Stimulated activated CD8-positive, alpha-beta memory T cell treated with anti-CD3 and anti-CD28 coated beads, Interleukin-7, amount 100 ng/mL, for 1 hour (primary cell): ENCODE measurements around the gene TNRC18.
A peak's percentile ranks its signal among the peaks of the same experiment; 100 is the strongest.

Experiments
- DNase-seq, 2 donors: peaks; one replicate each; pipeline ENCODE4 v3.0.0-alpha.2; 2020; ENCODE audit warnings: low read depth in 2 of 2

Gene TNRC18

DNA sequence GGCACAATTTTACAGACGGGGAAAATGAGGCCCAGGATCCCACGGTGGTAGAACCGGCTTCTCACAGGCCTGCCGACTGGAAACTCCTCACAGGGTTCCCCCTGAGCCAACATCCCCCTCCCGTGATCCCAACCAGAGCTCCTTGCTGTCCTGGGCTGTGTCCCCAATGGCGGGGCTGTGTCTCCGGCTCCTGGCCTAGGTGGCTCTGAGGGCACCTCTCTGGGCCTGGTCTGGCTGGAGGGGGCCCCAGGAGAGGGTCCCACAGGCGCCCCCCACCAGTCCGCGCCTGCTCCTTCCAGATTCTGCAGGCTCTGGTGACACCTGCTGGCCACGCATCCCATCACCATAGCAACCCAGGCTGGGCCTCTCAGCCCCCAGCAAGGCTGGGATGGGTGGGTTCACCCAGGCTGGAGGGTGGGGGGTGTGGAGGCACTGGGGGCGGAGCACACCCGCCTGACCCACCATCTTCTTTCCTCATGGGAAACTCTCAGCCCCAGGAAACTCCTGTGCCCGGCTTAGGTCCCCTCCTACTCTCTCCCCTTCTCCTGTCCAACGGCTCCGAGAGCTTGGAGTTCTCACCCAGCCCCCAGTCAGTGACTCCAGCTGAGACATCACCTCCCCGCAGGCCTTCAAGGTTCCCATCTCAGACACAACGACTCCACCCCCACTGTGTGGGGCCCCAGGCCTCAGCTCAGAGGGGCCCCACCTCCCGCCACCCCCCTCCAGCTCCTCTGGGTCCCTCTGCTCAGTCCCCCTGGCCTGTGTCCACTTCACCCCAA lies 27.1 kb upstream of the TNRC18 start:
- peak in 1 of 2 donors; percentile 18 for DNase-seq

DNA sequence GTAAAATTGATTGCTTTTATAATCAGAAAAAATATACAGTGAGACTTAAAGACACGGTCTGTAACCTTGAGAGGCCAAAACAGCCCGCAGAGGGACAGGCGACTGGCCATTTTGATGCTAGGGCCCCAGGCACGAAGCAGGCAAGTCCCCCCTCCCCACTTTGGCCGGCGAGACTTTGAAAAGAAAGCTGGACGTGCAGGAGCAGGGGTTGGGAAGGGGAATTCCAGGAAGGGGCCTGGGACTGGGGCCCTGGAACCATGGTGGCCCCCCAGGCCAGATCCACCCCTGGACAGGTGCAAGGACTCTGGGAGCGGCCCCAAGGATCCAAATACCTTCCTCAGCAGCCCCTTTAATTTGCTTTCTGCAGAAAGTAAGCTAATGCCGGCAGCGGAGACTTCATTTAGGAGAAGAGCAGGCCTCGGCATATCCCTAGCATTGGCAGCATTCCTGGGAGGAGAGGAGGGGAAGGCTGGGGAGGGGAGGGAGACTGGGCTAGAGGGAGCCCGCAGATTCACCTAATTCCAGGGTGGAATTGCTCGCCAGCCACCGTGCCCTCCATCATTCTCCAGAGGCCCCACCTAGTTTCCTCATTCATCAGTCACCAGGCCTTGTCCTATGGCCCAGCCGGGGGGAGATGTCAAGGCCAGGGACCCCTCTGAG lies 24.9 kb upstream of the TNRC18 start:
- no peak for DNase-seq

DNA sequence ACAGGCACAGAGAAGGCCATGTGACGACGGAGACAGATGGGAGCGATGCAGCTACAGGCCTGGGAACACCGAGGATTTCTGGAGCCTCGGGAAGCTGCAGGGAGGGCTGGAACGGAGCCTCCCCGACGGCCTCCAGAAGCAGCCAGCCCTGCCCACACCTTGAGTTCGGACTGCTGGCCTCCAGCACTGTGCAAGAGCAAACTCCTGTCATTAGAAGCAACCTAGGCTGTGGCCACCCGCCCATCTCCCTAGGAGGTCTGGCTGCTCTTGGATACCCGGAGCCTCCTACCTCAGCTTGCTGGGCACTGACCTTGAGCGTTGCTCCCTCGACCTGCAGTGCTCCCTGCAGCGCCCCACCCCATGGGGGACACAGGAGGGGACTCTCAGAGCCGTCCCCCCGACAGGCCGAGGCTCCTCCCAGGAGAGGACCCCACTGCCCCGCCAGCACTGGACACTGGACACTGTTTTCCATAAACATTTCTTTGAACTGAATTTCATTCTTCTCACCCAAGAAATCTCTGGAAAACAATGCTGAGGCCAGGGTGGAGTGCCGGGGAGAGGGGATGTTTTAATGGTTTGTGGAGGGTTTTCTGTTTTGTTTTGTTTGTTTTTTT lies 22.5 kb upstream of the TNRC18 start:
- no peak for DNase-seq

DNA sequence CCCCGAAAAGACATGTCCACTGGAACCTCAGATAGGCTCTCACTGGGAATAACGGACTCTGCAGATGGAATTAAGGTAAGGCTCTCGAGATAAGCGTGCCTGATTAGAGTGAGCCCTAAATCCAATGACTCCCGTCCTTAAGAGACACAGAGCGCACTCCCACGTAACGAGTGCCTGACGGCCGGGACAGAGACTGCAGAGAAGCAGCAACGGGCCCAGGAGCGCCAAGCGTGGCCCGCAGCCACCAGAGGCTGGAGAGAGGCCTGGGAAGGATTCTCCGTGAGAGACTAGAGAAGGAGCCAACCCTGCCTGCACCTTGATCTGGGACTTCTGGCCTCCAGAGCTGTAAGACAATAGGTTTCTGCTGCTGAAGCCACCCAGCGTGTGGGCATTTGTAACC lies 20.0 kb upstream of the TNRC18 start:
- no peak for DNase-seq

DNA sequence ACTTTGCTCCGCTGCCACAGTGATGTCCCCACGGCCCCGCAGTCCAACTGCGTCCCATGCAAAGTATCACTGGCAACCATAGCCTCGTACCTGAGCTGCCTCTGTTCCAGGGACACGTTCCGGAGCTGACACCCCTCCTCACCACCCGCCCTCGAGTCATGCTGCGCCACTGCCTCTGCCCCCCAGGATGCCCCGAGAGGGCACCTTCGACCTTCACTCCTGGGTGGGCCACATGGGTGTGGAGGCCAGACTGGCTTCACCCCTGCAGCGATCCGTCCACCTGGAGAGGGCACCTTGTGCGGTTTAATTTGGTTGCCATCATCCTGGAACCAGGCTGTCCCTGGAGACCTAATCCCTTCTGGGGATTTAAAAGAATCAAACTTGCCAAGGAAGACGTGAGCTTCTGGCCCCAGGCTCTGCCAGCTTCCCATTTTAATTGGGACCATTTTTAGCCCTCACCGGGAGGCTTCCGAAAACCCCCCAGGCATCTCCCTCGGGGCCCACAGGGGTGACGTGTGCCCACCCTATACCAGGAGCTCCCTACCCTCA lies 19.2 kb upstream of the TNRC18 start:
- no peak for DNase-seq

DNA sequence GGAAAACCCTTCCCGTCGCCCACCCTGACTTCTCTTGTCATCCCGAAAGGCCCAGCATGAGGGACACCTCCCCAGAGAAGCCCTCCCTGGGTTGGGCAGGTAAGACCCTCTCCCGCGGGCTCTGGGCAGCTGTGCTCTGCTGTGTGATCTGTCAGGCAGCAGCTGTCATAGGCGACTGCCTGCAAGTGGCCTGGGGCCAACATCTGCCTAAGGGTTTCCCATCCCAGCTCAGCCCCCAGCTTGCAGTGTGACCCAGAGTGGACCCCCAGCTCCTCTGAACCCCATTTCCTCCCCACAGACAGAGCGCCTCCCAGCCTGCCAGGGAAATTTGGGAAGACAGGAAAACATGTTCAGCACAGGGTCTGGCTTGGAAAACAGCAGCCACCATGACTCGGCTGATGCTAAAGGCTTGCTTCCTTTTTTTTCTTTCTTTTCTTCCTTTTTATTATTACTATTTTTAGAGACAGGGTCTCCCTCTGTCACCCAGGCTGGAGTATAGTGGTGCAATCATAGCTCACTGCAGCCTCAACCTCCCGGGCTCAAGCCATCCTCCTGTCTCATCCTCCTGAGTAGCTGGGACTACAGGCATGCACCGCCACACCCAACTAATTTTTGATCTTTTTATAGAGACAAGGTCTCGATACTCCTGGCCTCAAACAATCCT lies 18.3 kb upstream of the TNRC18 start:
- DNase-seq = no peak

DNA sequence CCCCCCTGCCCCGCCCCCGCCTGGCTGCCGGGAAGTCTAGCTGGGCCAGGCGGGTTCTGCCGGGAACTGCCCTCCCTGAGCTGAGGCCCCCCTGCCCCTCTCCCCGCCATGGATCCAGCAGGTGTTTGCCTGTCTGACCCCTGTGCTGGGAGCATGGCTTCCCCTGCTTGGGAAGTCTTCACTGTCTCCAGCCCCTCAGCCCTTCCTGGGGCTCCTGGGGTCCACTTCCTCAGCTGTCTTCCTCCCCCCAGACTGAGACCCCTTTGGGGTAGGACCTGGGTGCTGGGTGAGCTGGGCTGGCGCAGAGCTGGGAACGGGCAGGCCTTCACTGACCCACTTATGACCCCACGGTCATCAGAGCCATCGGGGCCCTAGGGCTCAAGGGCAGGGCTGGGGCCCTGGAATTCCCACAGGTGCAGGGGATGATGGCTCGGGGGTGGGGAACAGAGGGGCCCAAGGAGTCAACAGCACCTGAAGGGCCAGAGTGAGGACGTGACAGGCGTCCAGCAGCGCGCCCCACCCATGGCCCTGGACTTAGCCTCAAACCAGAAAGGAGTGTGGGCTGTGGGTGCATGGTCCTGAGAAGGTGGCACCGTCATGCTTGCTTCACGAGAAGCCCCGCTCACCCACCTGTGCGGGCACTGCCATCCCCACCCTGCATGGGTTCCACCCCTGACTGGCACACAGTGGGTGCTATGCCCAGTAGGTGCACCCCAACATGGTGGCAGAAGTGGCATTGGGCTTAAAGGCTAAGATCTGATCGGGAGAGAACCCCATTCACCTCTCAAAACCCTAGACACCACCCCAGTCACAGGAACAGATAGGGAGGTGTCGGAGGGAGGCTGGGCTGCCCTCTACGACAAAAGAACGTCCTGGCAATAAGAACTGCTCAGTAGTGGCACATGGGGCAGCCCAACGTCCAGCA lies 16.2 kb upstream of the TNRC18 start:
- DNase-seq = no peak

DNA sequence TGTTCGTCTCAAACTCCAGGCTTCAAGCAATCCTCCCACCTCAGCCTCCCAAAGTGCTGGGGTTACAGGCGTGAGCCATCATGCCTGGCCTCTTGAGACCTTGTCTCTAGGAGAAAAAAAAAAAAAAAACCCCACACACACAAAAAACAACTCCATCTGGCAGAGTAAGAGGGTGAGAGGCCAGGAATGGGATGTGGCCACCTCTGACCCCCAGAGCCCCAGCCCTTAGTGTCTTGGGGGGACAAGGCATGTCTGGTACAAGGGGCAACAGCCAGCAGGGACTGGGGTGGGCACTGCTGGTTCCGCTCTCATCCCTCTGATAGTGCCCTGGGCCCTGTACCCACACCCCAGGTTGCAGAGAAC lies 15.6 kb upstream of the TNRC18 start:
- no peak for DNase-seq

DNA sequence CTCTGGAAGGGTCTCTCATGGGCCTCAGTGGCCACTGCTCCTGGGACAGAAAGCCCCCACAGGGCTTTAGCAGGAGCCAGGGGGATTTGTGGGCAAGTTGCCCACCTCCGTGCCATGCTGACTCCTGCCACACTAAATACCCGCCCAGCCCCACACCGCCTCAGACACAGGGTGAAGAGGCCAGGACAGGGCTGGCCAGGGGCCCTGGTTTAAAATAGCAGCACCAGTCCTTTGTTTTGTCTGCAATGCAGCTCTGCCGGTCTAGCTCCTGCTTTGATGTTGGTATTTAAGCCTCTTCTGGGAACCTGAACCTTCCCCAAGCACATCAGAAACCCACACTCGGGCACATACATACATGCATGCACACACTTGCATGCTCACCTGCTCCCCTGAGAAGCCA lies 14.4 kb upstream of the TNRC18 start:
- no peak for DNase-seq

DNA sequence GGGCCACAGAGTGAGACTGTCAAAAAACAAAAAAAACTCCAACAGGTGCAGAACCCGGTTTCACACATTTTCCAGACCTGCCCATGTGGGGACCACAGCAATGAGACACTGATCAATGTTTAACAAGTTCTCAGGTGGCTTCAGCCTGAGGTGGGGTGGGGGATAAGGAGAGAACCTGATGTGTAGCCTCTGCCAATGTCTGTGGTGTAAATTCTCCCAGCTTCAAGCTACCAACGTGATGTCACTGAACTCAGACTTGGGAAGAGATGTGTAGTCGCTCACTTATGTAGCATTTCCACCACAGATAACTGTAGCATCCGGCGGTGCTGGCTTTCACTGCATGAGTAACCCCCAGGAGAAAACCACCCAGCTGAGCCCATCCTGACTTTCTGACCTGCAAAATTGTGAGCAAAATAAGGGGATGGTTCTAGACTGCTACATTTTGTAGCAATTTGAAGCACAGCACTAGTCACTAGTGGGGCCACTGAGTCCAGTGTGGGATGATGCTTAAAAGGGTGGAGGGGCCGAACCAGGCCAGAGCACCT lies 13.8 kb upstream of the TNRC18 start:
- no peak for DNase-seq

DNA sequence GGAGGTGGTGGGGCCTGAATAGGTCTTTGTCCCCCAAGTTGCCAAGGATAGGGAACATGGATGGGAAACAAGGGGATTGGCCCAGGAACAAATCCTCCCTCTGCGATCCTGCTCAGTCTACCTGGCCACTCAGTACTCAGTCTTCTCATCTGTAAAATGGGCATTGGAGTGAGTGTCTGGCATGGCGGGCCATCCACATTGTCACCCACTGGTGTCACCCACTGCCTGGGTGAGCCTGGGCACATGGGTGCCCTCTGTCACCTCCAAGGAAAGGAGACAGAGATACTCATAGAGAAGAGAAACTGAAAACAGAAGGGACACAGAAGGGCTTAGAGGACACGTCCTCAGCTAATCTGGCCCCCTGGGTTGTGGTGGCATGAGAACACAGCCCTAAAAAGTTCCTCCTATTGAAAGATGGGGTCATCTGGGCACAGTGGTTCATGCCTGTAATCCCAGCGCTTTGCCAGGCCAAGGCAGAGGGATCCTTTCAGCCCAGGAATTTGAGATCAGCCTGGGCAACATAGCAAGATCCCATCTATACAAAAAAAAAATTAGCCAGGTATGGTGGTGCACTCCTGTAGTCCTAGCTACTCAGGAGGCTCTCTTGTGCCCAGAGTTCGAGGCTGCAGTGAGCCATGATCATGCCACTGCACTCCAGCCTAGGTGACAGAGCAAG lies 12.5 kb upstream of the TNRC18 start:
- no peak for DNase-seq

DNA sequence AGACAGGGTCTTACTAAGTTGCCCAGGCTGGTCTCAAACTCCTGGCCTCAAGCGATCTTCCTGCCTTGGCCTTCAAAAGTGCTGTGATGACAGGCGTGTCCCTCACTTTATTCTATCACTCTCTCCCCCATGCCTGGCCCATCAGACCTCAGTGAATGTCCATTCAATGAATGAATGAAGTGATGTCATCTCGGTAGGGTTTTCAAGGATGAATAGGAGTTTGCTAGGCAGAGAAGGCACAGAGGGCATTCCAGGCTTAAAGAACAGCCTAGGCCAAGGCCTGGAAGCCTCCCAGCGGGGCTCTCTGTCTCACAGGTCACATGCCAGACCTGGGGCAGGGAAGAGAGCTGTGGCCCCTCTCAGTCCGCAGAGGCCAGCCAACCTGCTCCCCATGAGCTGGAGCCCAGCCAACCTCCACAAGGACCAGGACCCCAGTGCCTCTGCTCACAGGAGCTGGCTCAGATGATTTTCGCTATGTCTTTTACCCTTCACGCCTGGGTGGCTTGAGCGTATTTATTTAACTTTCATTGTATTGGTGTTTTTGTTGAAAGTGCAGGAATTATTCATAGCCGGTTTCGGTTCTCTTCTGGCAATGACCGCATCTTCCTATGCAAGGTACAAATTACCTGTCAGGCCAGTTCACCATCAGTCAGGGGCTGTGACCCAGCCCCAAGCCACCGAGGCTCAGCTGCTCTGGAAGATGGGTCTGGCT lies 11.8 kb upstream of the TNRC18 start:
- no peak for DNase-seq

DNA sequence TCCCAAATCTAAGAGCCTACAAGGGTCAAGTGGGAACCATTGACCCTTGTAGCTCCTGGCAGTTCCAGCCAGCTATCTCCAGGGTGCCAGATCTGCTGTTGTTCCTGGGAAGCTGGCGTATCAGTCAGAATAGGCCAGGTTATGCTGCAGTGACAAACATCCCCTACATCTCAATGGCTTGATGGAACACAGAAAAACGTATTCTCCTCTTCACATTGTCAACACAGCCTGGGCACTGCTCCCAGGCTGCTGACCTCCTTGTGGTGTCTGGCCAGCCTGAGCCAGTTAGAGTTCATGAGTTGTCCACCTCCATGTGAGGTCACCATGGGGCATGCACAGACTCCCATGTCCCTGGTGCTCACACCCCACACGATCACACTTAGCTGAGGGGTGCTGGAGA lies 9.5 kb upstream of the TNRC18 start:
- DNase-seq = no peak

DNA sequence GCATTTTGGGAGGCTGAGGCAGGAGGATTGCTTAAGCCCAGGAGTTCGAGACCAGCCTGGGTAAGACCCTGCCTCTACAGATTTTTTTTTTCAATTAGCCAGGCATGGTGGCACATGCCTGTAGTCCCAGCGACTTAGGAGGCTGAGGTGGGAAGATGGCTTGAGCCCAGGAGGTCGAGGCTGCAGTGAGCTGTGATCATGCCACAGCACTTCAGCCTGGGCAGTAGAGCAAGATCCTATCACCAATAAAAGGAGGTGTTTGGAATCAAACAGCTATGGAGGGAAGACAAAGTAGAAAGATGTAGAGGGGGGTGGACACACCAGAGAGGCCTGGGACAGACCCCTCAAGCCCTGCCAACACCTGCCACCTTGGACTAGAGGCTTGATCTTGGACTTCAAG lies 9.1 kb upstream of the TNRC18 start:
- DNase-seq = no peak

DNA sequence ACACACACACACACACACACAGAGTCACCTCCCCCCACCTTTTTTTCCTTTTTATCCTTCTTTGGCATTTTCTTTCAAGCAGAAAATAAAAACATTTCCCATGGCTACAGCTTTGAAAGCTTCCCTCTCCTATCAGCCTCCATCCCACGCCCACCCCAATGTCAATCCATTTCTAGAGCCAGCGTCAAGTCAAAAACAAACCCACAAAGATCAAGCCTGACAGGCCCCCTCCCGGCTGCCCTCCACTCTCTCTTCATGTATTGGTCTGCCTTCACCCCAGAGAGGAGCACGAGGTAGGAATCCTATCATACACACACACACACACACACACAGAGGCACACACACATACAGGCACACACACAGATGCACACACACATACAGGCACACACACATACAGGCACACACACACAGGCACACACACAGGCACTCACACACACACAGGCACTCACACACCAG lies 8.0 kb upstream of the TNRC18 start:
- no peak for DNase-seq

DNA sequence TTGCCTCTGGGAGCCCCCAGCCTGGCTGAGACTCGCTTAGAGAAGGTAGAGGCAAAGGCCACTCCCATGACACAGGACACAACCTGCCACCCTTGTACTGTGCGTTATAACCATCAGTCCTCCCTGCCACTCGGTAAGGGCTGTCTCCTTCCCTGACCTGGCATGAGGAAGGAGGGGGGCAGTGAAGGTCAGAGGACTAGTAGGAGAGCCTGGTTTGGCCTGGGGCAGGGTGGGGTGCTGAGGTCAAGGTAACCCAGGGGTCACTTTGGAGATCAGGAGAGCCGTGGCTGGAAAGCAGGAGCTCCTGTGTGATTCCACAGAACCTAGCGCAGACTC lies 6.9 kb upstream of the TNRC18 start:
- DNase-seq = no peak

DNA sequence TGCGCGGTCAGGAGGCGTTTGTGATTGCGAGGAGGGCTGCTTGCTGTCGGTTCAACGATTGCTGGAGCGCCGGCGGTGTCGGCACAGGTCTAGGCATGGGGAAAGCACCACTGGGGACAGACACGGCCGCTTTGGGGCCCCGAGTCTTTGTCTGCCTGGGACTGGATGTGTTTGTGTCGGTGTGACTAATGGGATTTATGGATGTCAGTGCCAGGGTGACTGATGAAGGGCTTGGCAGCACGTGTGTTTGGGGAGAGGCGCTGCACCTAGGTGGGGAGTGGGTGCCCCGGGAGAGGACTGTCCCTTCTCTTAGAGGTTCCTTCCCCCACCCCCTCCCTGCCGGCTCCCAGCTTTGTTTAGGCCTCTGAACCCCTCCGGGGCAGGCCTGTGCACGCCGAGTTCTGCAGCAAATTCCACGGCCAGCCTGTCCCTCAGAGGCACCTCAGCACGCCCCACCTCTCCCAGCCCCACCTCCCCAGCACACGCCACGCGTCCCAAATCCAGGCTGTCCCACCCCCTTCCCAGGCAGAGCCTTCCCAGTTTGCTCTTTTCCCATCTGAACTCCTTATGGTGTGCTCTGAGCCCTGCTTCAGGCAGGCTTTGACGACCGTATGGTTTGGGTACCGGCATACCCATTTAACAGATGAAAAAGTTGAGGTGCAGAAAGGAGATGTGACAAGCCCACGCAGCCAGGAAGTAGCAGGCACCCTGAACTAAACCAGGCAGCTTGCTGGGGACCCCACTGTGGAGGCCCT lies 6.4 kb upstream of the TNRC18 start:
- no peak for DNase-seq

DNA sequence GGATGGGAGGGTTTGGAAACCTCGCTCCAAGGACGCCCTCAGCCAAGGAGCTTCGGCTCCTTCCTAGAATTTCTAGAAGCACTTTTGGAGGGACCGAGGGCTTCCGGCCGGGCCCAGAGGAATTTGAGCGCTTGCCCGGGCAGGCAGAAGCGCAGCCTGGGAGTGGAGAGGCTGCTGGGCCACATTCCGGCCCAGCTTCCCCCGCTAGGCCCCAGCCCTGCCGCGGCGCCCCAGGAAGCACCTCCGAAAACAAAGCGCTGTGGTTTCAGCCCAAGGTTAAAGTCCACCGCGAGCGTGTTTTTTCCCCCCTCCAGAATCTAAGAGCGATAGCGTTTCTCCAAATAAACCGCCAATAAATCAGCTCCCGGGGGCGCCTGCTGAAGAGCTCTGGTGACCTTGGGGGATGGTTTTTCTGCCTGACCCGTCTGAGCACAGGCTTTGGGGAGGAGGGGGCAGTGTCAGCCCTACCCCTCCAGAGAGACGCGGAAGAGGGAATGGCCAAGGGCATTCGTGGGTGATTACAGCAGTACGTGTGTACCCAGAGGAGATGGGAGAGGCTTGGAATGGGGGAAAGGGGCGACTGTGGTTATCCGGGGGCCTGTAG lies 5.7 kb upstream of the TNRC18 start:
- no peak for DNase-seq
